ENCODE data around the gene LACC1.

GRCh38 chr13:43877766-43878165 lies 1.9 kb upstream of the LACC1 start:
- TF ChIP-seq CTCF (IDR thresholded peaks at IDR 0.05; ENCODE audit: low read depth, low read length) (no peak), POLR2A (IDR thresholded peaks at IDR 0.05; ENCODE audit: extremely low read depth, insufficient read length) (no peak)

Data from NB4 (cell line).